ENCODE measurements around the gene PAPSS2.

PAPSS2 gene

DNA sequence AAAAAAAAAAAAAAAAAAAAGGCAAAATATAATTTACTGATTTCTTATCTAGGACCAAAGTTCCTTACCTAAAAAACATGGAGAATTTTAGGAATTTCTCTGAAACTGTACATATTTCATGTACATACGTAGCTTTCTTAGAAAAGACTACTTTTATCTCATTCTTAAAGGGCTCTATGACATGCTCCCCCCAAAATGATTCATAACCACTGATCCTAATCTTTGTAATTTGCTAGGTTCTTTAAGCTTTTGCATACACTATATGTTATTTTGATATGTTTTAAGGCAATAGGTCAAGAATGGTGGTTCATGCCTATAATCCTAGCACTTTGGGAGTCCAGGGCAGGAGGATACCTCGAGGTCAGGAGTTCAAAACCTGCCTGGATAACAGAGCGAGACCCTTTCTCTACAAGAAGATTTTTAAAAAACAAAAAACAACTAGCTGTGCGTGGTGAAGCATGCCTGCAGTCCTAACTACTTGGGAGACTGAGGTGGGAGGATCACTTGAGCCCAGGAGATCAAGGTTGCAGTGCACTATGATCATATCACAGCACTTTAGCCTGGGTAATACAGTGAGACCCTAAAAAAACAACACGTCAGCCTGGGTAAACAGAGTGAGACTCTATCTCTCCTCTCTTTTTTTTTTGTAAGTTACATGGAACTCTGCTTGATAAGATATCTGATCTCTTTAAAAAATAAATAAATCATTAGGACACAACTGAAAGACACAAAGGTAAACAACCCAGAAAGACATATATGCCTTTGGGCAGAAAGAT is 103.6 kb downstream of the PAPSS2 start:
- no peaks in the 10 kb centered on the region for H3K27me3 ChIP-seq (replicated peaks; ENCODE audit: control insufficient read depth, insufficient read depth, low read length)
- no peak for DNase-seq (ENCODE audit: extremely low read depth, insufficient read length)
- TF ChIP-seq, protein P1, sequence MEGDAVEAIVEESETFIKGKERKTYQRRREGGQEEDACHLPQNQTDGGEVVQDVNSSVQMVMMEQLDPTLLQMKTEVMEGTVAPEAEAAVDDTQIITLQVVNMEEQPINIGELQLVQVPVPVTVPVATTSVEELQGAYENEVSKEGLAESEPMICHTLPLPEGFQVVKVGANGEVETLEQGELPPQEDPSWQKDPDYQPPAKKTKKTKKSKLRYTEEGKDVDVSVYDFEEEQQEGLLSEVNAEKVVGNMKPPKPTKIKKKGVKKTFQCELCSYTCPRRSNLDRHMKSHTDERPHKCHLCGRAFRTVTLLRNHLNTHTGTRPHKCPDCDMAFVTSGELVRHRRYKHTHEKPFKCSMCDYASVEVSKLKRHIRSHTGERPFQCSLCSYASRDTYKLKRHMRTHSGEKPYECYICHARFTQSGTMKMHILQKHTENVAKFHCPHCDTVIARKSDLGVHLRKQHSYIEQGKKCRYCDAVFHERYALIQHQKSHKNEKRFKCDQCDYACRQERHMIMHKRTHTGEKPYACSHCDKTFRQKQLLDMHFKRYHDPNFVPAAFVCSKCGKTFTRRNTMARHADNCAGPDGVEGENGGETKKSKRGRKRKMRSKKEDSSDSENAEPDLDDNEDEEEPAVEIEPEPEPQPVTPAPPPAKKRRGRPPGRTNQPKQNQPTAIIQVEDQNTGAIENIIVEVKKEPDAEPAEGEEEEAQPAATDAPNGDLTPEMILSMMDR (IDR thresholded peaks at IDR 0.05; ENCODE audit: insufficient read depth, low read length, poor library complexity, severe bottlenecking) = no peak
- no peak overlapping the region for H3K4me3 ChIP-seq (replicated peaks; ENCODE audit: low read depth, low read length)
- H3K36me3 ChIP-seq (ENCODE audit: control insufficient read depth, insufficient read depth, low read length) = peaks cover 2% of the 10 kb centered on the region; the same call in 1 of the 2 replicates

DNA sequence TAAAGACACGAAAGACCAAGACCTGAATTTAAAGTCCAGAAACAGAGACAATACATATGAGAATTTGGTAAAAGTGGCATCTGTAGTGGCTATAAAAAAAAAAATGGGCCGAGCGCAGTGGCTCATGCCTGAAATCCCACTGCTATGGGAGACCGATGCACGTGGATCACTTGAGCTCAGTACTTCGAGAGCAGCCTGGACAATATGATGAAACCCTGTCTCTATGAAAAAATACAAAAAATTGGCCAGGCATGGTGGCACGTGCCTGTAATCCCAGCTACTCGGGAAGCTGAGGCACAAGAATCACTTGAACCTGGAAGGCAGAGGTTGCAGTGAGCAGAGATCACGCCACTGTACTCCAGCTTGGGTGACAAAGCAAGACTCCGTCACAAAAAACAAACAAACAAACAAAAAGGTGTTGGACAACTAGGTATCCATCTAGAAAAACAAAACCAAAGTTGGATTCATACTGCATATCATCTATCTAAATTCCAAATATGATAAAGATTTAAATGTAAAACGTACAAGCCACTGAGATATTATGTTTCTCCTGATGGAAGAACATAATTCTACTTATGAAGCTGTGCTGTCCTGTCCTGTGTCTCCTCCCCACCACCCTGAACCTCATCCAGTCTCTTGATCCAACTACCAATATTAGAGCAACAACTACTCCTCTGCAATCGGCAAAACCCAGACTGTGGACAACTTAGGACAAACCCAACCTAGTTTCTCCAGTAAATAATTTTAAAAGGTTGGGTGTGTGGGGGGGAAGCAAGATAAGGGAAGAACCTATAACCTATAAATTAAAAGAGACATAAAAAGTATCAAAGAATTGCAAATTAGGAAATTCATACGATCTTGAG is 104.6 kb downstream of the PAPSS2 start:
- no peak for DNase-seq (ENCODE audit: extremely low read depth, insufficient read length)
- TF ChIP-seq, protein P1 (IDR thresholded peaks at IDR 0.05; ENCODE audit: insufficient read depth, low read length, poor library complexity, severe bottlenecking) = no peak
- Histone ChIP-seq H3K4me3 (replicated peaks; ENCODE audit: low read depth, low read length) (no peak overlapping the region), H3K27me3 (replicated peaks; ENCODE audit: control insufficient read depth, insufficient read depth, low read length) (no peaks in the 10 kb centered on the region), H3K36me3 (ENCODE audit: control insufficient read depth, insufficient read depth, low read length) (peaks cover 6% of the 10 kb centered on the region)

DNA sequence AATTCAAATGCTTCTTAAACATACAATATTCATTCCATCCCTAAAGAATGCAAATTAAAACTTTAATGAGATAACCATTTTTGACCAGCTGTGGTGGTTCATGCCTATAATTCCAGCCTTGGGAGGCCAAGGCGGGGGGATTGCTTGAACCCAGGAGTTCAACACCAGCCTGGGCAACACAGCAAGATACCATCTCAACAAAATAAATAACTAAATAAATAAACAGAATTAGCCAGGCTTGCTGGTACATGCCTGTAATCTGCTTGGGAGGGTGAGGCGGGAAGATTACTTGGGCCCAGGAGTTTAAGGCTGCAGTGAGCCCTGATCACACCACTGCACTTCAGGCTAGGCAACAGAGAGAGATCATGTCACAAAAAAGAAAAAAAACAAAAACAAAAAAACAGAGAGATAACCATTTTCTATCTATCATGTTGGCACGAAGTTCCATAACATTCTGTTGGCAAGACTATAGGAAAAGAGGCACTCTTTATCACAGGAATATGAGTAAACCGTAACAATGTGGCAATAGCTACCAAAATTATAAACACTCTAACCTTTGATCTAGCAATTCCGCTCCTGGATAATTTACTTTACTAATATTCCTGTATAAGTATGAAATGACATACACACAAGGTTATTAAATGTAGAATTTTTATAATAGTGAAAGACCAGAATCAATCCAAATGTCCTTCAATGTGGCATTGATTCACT is 106.1 kb downstream of the PAPSS2 start:
- Histone ChIP-seq H3K27me3 (replicated peaks; ENCODE audit: control insufficient read depth, insufficient read depth, low read length) (no peaks in the 10 kb centered on the region), H3K4me3 (replicated peaks; ENCODE audit: low read depth, low read length) (no peak overlapping the region), H3K36me3 (ENCODE audit: control insufficient read depth, insufficient read depth, low read length) (peaks cover 4% of the 10 kb centered on the region)
- TF ChIP-seq, protein P1 (IDR thresholded peaks at IDR 0.05; ENCODE audit: insufficient read depth, low read length, poor library complexity, severe bottlenecking) = no peak
- DNase-seq (ENCODE audit: extremely low read depth, insufficient read length) = no peak

DNA sequence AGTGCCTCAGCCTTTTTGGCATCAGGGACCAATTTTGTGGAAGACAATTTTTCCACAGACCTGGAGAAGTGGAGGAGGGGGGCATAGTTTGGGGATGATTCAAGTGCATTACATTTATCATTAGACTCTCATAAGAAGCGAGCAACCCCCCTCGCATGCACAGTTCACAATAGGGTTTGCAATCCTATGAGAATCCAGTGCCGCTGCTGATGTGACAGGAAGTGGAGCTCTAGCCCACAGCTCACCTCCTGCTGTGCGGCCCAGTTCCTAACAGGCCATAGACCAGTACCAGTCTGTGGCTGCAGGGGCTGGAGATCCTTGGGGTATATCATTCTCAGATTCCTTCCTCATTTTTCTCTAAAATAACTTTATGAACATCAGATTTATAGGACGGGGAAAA is 107.6 kb downstream of the PAPSS2 start:
- peaks cover 4% of the 10 kb centered on the region for H3K36me3 ChIP-seq (ENCODE audit: control insufficient read depth, insufficient read depth, low read length)

DNA sequence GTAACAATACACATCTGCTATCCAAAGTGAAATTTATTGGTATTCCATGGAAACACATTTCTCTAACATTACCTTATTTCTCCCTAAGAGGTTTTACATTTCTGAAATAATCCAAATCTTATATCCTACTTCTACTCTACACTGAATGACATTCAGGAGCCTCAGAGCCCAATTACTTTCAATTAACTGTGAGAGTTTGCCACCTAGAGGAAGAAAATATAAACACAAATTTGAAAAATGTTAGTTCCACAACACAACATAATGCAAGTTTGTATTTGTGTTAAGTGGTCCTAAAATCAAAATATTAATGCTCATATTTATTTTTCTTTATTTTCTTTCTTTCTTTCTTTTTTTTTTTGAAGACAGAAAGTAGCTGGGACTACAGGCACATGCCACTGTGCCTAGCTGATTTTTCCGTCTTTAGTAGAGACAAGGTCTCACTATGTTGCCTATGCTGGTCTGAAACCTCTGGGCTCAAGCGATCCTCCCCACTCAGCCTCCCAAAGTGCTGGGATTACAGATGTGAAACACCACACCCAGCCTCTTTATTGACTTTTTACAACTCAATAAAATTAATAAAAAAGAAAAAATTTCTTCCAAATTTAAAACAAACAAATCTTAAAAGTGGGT is 112.3 kb downstream of the PAPSS2 start:
- Histone ChIP-seq H3K4me3 (replicated peaks; ENCODE audit: low read depth, low read length) (no peak overlapping the region), H3K36me3 (ENCODE audit: control insufficient read depth, insufficient read depth, low read length) (peaks cover 6% of the 10 kb centered on the region), H3K27me3 (replicated peaks; ENCODE audit: control insufficient read depth, insufficient read depth, low read length) (no peaks in the 10 kb centered on the region)
- no peak for DNase-seq (ENCODE audit: extremely low read depth, insufficient read length)
- TF ChIP-seq, protein P1 (IDR thresholded peaks at IDR 0.05; ENCODE audit: insufficient read depth, low read length, poor library complexity, severe bottlenecking) = peak; percentile 42

More for the DNA sequence above, 107.6 kb downstream of the PAPSS2 start:
- DNase-seq (ENCODE audit: extremely low read depth, insufficient read length) = no peak
- Histone ChIP-seq H3K27me3 (replicated peaks; ENCODE audit: control insufficient read depth, insufficient read depth, low read length) (no peaks in the 10 kb centered on the region), H3K4me3 (replicated peaks; ENCODE audit: low read depth, low read length) (no peak overlapping the region)
- TF ChIP-seq, protein P1 (IDR thresholded peaks at IDR 0.05; ENCODE audit: insufficient read depth, low read length, poor library complexity, severe bottlenecking) = no peak

Data from GM06990 (cell line).